OCI-LY1 (cell line): Measurements from ENCODE around the gene FBF1.

Source experiments
- EZH2 ChIP-seq: fragments of 200-600 bp; sonication (generic), shearing (Covaris generic); IDR thresholded peaks from 2 replicates; pipeline ENCODE4 v1.8.0; 2017; ENCODE audit warnings: borderline replicate concordance, mixed run types, mild to moderate bottlenecking, antibody characterized with exemption, low read length, moderate library complexity, mixed read lengths
- TF ChIP-seq, protein P1 (sequence below): fragments of 200-600 bp; sonication (generic), shearing (Covaris generic); IDR thresholded peaks from 2 replicates; pipeline ENCODE4 v1.5.1; 2017; ENCODE audit warnings: mild to moderate bottlenecking, antibody characterized with exemption, low read length, moderate library complexity, mixed read lengths

DNA sequence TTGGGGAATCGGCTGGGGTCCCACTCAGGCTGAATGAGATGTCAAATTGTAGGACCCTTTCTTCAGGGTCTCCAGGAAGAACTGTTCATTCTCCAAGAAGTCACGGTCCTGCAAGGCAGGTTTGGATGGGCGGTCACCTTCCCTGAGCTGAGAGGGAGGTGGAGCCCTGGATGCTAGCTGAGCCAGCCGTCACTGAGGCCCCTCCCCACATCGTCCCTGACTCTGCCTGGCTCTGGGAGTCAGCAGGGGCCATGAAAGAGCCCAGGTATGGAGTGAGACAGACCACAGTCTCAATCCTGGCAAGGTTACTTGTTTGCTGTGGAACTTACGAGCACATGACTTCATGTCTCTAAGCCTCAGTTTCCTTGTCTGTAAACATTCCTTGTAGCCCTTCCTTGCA lies 30.1 kb downstream of the FBF1 start:
- TF ChIP-seq, protein P1, sequence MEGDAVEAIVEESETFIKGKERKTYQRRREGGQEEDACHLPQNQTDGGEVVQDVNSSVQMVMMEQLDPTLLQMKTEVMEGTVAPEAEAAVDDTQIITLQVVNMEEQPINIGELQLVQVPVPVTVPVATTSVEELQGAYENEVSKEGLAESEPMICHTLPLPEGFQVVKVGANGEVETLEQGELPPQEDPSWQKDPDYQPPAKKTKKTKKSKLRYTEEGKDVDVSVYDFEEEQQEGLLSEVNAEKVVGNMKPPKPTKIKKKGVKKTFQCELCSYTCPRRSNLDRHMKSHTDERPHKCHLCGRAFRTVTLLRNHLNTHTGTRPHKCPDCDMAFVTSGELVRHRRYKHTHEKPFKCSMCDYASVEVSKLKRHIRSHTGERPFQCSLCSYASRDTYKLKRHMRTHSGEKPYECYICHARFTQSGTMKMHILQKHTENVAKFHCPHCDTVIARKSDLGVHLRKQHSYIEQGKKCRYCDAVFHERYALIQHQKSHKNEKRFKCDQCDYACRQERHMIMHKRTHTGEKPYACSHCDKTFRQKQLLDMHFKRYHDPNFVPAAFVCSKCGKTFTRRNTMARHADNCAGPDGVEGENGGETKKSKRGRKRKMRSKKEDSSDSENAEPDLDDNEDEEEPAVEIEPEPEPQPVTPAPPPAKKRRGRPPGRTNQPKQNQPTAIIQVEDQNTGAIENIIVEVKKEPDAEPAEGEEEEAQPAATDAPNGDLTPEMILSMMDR, result no peak
- TF ChIP-seq EZH2, result no peak
